A549 (cell line): Measurements from ENCODE around the gene VNN1. TPM values are rescaled to one million over a fixed set of nuclear protein-coding genes. Genes with fewer than 3 reads are reported as not detected.

Experiments used
- ATAC-seq, 2 experiments: fragments of 200-7000 bp in 1 of 2; fragments of >200 bp in 1 of 2; cut with Nextera tagmentation in 1 of 2; cut with Tn5 transposase in 1 of 2; 3 replicates each; pipeline versions ENCODE4 v1.8.0 to v1.9.1; 2018 to 2020; ENCODE audit warnings: mild to moderate bottlenecking in 1 of 2, moderate library complexity in 1 of 2
- CTCF ChIA-PET: fragments of 300-600 bp; sonication (Branson Sonifier 250); formaldehyde crosslinking; extraction: SDS; loops from one replicate; lab custom pipeline; 2021; ENCODE audit warnings: antibody characterized with exemption, inconsistent platforms; lab: Yijun Ruan, JAX
- POLR2A ChIA-PET: fragments of 350-600 bp; formaldehyde crosslinking; extraction: SDS; loops from one replicate; lab custom pipeline; 2021; ENCODE audit warnings: antibody characterized with exemption, inconsistent platforms; lab: Yijun Ruan, JAX
- DNase-seq, 2 experiments: peaks; one replicate each; pipeline versions ENCODE4 v3.0.0 to v3.0.0-alpha.2; 2011 to 2016; ENCODE audit warnings: low read depth in 1 of 2, low spot score in 1 of 2
- FAIRE-seq: peaks from 2 replicates; lab custom pipeline; 2011; peaks lifted over from hg19 to GRCh38; lab: Jason Lieb, UNC
- H3K27ac ChIP-seq, 2 experiments: fragments of >200 bp; sonication (Bioruptor Twin); formaldehyde crosslinking; 3 replicates each; pipeline ENCODE4 v1.5.1; 2016 to 2017
- H3K4me1 ChIP-seq: fragments of >200 bp; sonication (Bioruptor Twin); formaldehyde crosslinking; 3 replicates; pipeline ENCODE4 v1.6.1; 2016
- H3K4me2 ChIP-seq: fragments of >200 bp; sonication (Bioruptor Twin); formaldehyde crosslinking; 3 replicates; pipeline ENCODE4 v1.6.1; 2016
- H3K4me3 ChIP-seq: fragments of >200 bp; sonication (Bioruptor Twin); formaldehyde crosslinking; 3 replicates; pipeline ENCODE4 v1.5.1; 2016
- H3K9me3 ChIP-seq: fragments of >200 bp; sonication (Bioruptor Twin); formaldehyde crosslinking; 3 replicates; pipeline ENCODE4 v1.6.1; 2016
- BHLHE40 ChIP-seq: IDR thresholded peaks from 2 replicates; pipeline ENCODE4 v1.6.1; 2012; ENCODE audit warnings: low read depth, low read length, inconsistent platforms
- CHD4 ChIP-seq: fragments of 200-600 bp; sonication (generic); IDR thresholded peaks from 2 replicates; pipeline ENCODE4 v1.6.1; 2016; ENCODE audit warnings: antibody characterized with exemption, mild to moderate bottlenecking, borderline replicate concordance
- EHMT2 ChIP-seq: fragments of 200-600 bp; sonication (generic); IDR thresholded peaks from 2 replicates; pipeline ENCODE4 v1.6.1; 2016; ENCODE audit warnings: antibody characterized with exemption, low read depth, mild to moderate bottlenecking, moderate library complexity
- ESRRA ChIP-seq: fragments of 150-350 bp; IDR thresholded peaks from 2 replicates; pipeline ENCODE4 v1.6.1; 2014; ENCODE audit warnings: mild to moderate bottlenecking, low read length, borderline replicate concordance
- FOXS1 ChIP-seq: fragments of 250-450 bp; sonication (Bioruptor Pico); IDR thresholded peaks from 2 replicates; pipeline ENCODE4 v1.5.0; 2020; ENCODE audit warnings: mild to moderate bottlenecking, moderate library complexity
- HOXB13 ChIP-seq: fragments of 250-450 bp; sonication (Bioruptor Pico); IDR thresholded peaks from 2 replicates; pipeline ENCODE4 v1.5.0; 2020; ENCODE audit warnings: low read depth, mild to moderate bottlenecking, moderate library complexity
- KDM5A ChIP-seq: fragments of 200-600 bp; sonication (generic); IDR thresholded peaks from 2 replicates; pipeline ENCODE4 v1.6.1; 2016; ENCODE audit warnings: antibody characterized with exemption, mild to moderate bottlenecking
- MAFK ChIP-seq: fragments of 450-650 bp; IDR thresholded peaks from 2 replicates; pipeline ENCODE4 v1.6.1; 2014; ENCODE audit not compliant: partially characterized antibody
- MAZ ChIP-seq: fragments of 150-350 bp; IDR thresholded peaks from 2 replicates; pipeline ENCODE4 v1.6.1; 2014; ENCODE audit warnings: antibody characterized with exemption, low read depth, low read length, borderline replicate concordance
- PHF8 ChIP-seq: fragments of 200-600 bp; sonication (generic); IDR thresholded peaks from 2 replicates; pipeline ENCODE4 v1.6.1; 2016; ENCODE audit warnings: low read depth, mild to moderate bottlenecking, antibody characterized with exemption, moderate library complexity, borderline replicate concordance
- POLR2AphosphoS2 ChIP-seq: conservative IDR thresholded peaks from 2 replicates; pipeline ENCODE4 v1.6.1; 2012; ENCODE audit warnings: low read length, improper control_type of control experiment, inconsistent platforms
- RCOR1 ChIP-seq: fragments of 150-350 bp; IDR thresholded peaks from 2 replicates; pipeline ENCODE4 v1.6.1; 2014; ENCODE audit warnings: antibody characterized with exemption, low read length, low read depth
- RFX5 ChIP-seq: fragments of 450-650 bp; IDR thresholded peaks from 2 replicates; pipeline ENCODE4 v1.7.1; 2014; ENCODE audit warnings: antibody characterized with exemption, mild to moderate bottlenecking, moderate library complexity
- SREBF2 ChIP-seq: fragments of 450-650 bp; IDR thresholded peaks from 2 replicates; pipeline ENCODE4 v1.6.1; 2014; ENCODE audit warnings: mild to moderate bottlenecking, moderate library complexity
- ZC3H11A ChIP-seq: fragments of 450-650 bp; IDR thresholded peaks from 2 replicates; pipeline ENCODE4 v1.6.1; 2014; ENCODE audit warnings: antibody characterized with exemption, mild to moderate bottlenecking
- ZFP36 ChIP-seq: fragments of 450-650 bp; IDR thresholded peaks from 2 replicates; pipeline ENCODE4 v1.6.1; 2014; ENCODE audit warnings: borderline replicate concordance; ENCODE audit not compliant: partially characterized antibody
- ZSCAN20 ChIP-seq: fragments of 250-450 bp; sonication (Bioruptor Pico); IDR thresholded peaks from 2 replicates; pipeline ENCODE4 v1.8.0; 2022; ENCODE audit warnings: mild to moderate bottlenecking, moderate library complexity
- WGBS: methylation state at CpG from one replicate; pipeline ENCODE4 v1.1.6; 2017; ENCODE audit errors: missing lambda C conversion rate; 5-methylcytosine and 5-hydroxymethylcytosine counted together
- polyA plus RNA-seq, 4 experiments: library from polyadenylated mRNA; depleted of rRNA in 3 of 4; stranded (reverse); fragments of >200 nt; fragmentation: RNase III in 1 of 4; extraction: RNeasy Plus Mini Kit Qiagen cat#74134 plus additional on column Dnase treatment in 1 of 4; gene quantifications; 2 replicates in 3 of 4; 3 replicates in 1 of 4; pipeline ENCODE4 v1.2.3, GENCODE V29; 2011 to 2017
- TF ChIP-seq, protein P1 (sequence below): fragments of >200 bp; sonication (Bioruptor Twin); formaldehyde crosslinking; IDR thresholded peaks from 3 replicates; pipeline ENCODE4 v1.5.1; 2016
- TF ChIP-seq, protein P2 (sequence below): fragments of 250-450 bp; sonication (Bioruptor Pico); IDR thresholded peaks from 2 replicates; pipeline ENCODE4 v1.5.0; 2020; ENCODE audit warnings: low read depth, mild to moderate bottlenecking, moderate library complexity
- TF ChIP-seq, protein P3 (sequence below): fragments of >200 bp; sonication (Bioruptor Twin); formaldehyde crosslinking; IDR thresholded peaks from 2 replicates; pipeline ENCODE4 v1.6.1; 2016

VNN1 gene
- polyA plus RNA-seq, 2 of the 4 experiments (the other 2 are of a cell fraction): 0.03 to 0.09 TPM

DNA sequence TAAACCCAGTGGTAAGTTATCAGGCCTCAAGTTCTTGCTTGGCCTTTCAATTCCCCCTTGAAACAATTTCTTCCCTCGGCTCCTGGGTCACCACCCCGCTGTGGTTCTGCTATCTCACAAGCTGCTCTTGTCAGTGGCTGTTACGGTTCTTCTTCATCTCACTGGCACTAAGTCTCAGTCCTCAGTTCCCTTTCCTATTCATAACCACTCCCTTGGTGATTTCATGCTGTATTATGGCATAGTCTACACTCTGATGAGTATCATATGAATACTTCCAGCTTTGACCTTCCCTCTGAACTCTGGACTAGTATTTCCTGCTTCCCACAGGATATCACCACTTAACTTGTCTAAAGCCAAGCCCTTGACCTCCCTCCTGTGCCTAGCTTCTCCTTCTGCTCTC, 62.8 kb downstream of the VNN1 start:
- H3K4me1 ChIP-seq: no peaks in the 10 kb centered on the region
- no peaks in the 10 kb centered on the region for H3K9me3 ChIP-seq
- ATAC-seq: no peak
- no peak overlapping the region for H3K4me2 ChIP-seq
- no peak overlapping the region for H3K4me3 ChIP-seq
- no peak overlapping the region for H3K27ac ChIP-seq
- CTCF ChIA-PET: no interaction called here
- WGBS: 66% methylated on average over 3 of the region's 3 CpGs
- no peak for TF ChIP-seq ZC3H11A
- no peak for TF ChIP-seq KDM5A
- TF ChIP-seq, protein P1, sequence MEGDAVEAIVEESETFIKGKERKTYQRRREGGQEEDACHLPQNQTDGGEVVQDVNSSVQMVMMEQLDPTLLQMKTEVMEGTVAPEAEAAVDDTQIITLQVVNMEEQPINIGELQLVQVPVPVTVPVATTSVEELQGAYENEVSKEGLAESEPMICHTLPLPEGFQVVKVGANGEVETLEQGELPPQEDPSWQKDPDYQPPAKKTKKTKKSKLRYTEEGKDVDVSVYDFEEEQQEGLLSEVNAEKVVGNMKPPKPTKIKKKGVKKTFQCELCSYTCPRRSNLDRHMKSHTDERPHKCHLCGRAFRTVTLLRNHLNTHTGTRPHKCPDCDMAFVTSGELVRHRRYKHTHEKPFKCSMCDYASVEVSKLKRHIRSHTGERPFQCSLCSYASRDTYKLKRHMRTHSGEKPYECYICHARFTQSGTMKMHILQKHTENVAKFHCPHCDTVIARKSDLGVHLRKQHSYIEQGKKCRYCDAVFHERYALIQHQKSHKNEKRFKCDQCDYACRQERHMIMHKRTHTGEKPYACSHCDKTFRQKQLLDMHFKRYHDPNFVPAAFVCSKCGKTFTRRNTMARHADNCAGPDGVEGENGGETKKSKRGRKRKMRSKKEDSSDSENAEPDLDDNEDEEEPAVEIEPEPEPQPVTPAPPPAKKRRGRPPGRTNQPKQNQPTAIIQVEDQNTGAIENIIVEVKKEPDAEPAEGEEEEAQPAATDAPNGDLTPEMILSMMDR: no peak
- no peak for TF ChIP-seq POLR2AphosphoS2
- no peak for TF ChIP-seq SREBF2
- TF ChIP-seq FOXS1 (CRISPR knock-in tag): no peak
- TF ChIP-seq ZSCAN20 (CRISPR knock-in tag): no peak
- no peak for TF ChIP-seq ZFP36
- TF ChIP-seq MAFK: no peak
- no peak for TF ChIP-seq ESRRA
- TF ChIP-seq, all 56 proteins: peak for 0
- FAIRE-seq: no peak
- no peak for DNase-seq
- POLR2A ChIA-PET: no interaction called here

DNA sequence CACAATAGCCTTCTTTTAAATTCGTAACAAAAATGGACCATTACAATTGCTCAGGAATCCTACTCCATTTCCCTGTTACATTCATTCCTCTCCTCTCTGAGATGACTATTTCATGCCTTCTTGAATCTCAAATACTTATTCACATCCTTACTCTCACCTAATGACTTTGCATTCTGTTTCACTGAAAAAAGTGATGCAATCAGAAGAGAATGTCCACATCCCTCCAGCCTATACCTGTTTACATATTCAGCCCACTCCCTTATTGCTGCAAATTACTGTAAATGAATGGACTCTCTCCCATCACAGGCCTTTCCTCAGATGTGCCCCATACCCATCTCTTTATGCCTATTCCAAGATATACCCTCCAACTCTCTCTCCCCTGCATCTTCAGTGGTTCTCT, 63.4 kb downstream of the VNN1 start:
- TF ChIP-seq PHF8 (no peak), RCOR1 (no peak), EHMT2 (no peak), RFX5 (no peak), BHLHE40 (no peak), ZC3H11A (no peak), CHD4 (no peak), SREBF2 (no peak), HOXB13 (CRISPR knock-in tag) (no peak), MAZ (no peak), ZFP36 (no peak)
- TF ChIP-seq, protein P1: no peak
- TF ChIP-seq, protein P2, sequence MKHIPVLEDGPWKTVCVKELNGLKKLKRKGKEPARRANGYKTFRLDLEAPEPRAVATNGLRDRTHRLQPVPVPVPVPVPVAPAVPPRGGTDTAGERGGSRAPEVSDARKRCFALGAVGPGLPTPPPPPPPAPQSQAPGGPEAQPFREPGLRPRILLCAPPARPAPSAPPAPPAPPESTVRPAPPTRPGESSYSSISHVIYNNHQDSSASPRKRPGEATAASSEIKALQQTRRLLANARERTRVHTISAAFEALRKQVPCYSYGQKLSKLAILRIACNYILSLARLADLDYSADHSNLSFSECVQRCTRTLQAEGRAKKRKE (CRISPR knock-in tag): no peak
- TF ChIP-seq, protein P3, sequence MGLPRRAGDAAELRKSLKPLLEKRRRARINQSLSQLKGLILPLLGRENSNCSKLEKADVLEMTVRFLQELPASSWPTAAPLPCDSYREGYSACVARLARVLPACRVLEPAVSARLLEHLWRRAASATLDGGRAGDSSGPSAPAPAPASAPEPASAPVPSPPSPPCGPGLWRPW: no peak
- no peak overlapping the region for H3K27ac ChIP-seq
- H3K4me1 ChIP-seq: no peaks in the 10 kb centered on the region
- H3K4me3 ChIP-seq: no peak overlapping the region
- H3K9me3 ChIP-seq: no peaks in the 10 kb centered on the region
- DNase-seq (no peak), FAIRE-seq (no peak), ATAC-seq (no peak)
- H3K4me2 ChIP-seq: no peak overlapping the region
- WGBS: 72% methylated on average over 1 of the region's 1 CpG
- ChIA-PET CTCF (no interaction called here), POLR2A (no interaction called here)
